ENCODE results near the gene LSM2.

GRCh38 chr6:31785475-31785874 lies 21.3 kb downstream of the LSM2 start:
- TF ChIP-seq POLR2A (IDR thresholded peaks at IDR 0.05) (no peak), POLR2AphosphoS5 (IDR thresholded peaks at IDR 0.05) (no peak)
